Superior temporal gyrus (tissue), 1 donor: ENCODE results near the gene APBA3.

Experiments
- DNase-seq: peaks from one replicate; pipeline ENCODE4 v3.0.0-alpha.2; 2016; ENCODE audit errors: extremely low spot score

APBA3 gene

GRCh38 chr19:3748965-3749364, 12.5 kb downstream of the APBA3 start:
- DNase-seq = no peak

- no peak for DNase-seq
These were observed 15.0 kb downstream of the APBA3 start for GRCh38 chr19:3746371-3747056.

GRCh38 chr19:3745363-3746045, 16.0 kb downstream of the APBA3 start:
- no peak for DNase-seq

DNA sequence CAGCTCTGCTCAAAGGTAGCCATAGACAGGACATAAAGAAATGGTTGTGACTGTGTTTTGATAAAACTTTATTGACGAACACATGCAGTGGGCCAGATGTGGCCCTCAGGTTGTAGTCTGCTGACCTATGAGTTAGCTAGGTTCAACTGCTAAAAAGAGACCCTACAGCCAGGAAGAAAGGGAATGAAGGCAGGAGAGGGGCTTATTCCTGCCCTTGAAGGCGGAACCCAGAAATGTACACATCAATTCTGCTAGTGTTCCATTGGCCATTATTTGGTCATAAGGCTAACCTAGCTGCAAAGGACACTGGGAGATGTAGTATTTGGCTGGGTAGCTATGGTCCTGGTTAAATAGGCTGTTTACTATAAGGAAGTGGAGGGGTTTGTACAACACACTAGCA, 18.0 kb downstream of the APBA3 start:
- DNase-seq = no peak

DNA sequence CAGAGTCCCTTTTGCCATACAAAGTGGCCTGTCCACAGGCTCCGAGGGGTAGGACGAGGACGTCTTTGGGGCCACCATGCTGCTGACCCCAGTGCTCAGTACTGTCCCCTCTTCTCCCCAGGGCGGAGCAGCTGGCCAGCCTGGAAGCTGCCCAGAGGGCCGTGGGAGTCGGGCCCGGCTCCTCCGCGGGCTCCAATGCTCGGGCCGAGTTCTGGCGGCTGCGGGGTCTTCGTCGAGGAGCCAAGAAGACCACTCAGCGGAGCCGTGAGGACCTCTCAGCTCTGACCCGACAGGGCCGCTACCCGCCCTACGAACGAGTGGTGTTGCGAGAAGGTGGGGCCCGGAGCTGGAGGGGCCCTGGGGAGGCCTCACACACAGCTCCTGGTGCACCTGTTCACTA, 21.1 kb downstream of the APBA3 start:
- DNase-seq = no peak

DNA sequence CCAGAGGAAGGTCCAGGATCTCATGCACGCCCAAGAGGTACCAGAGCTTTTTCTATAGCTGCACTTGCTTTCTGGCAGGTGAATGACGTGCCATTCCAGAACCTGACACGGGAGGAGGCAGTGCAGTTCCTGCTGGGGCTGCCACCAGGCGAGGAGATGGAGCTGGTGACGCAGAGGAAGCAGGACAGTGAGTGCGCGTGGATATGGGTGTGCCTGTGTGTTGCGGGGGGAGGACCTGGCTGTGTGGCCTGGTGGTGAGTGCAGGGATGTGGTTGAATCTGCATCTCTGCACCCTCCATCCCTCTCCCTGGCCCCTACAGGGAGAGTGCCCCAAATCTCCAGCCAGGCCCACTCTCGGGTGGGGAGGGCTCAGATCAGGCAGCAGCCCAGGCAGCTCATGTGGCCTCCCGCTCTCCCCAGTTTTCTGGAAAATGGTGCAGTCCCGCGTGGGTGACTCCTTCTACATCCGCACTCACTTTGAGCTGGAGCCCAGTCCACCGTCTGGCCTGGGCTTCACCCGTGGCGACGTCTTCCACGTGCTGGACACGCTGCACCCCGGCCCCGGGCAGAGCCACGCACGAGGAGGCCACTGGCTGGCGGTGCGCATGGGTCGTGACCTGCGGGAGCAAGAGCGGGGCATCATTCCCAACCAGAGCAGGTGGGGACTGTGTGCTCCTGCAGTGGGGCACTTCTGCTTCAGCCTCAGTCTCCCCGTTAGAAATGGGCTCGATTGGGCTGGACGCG, 22.8 kb downstream of the APBA3 start:
- DNase-seq = no peak

- no peak for DNase-seq
These were observed 23.8 kb downstream of the APBA3 start for GRCh38 chr19:3737487-3738205.

- DNase-seq = no peak
These were observed 25.3 kb downstream of the APBA3 start for GRCh38 chr19:3736106-3736724.

GRCh38 chr19:3734310-3734600, 27.2 kb downstream of the APBA3 start:
- DNase-seq = no peak

DNA sequence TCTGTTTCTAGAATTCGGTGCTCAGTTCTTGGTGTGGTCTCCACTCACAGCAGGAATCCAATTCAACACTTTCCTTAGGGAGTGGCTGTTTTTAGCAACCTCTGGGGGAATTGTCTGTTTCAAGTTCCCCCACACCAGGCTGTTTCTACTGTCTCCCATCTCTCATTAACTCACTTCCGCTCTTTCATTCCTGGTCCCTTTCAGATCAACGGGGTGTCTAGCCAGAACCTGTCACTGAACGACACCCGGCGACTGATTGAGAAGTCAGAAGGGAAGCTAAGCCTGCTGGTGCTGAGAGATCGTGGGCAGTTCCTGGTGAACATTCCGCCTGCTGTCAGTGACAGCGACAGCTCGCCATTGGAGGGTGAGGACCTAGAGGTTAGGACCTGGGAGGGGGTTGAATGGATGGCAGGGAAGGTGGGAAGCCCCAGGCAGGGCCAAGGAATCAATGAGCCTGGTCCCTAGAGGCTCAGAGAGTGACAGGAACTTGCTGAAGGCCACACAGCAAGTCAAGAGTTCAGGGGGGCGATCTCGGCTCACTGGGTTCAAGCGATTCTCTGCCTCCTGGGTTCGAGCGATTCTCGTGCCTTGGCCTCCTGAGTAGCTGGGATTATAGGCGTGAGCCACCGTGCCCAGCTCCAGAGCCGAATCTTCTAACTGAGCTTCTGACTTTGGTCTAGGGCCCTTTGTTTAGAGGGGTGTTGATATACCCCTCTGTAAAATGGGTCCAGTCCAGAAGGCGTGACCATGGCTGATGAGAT, 27.8 kb downstream of the APBA3 start:
- DNase-seq = no peak

- DNase-seq = no peak
These were observed 29.4 kb downstream of the APBA3 start for GRCh38 chr19:3732108-3732507.

DNA sequence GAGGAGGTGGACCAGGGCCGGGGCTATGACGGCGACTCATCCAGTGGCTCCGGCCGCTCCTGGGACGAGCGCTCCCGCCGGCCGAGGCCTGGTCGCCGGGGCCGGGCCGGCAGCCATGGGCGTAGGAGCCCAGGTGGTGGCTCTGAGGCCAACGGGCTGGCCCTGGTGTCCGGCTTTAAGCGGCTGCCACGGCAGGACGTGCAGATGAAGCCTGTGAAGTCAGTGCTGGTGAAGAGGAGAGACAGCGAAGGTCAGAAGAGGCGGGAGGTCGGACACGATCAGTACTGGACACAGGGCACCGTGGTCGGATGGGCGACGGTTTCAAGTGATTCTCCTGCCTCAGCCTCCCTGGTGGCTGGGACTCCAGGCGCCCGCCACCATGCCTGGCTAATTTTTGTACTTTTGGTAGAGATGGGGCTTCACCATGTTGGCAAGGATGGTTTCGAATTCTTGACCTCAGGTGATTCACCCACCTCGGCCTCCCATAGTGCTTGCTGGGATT, 31.0 kb downstream of the APBA3 start:
- no peak for DNase-seq

DNA sequence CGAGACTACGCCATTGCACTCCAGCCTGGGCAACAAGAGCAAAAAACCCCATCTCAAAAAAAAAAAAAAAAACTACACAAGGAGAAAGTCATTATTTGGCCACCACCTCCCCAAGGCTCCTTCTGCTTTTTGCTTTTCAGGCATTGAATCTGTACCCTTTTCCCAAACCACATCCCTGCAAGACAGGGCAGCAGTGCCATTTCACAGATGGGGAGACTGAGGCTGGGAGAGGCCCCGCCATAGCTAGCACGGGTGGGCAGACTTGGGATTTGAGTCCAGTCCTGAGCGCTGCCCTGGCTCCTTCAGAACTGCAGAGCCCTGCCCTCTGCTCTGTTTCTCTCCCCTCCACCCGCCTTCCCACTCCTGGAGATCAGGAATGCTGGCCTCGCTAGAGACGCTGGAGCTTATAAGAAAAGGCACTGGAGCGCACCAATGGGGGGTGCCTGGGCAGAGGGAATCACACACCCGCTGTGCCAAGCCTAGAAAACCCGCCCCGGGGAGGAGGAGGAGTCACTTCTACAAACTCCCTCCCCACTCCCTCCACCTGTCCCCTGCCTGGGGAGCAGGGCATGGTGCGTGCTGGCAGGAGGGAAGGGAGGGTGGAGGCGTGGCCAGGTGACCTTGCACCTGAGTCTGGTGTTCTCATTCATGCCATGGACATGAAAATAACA, 35.7 kb downstream of the APBA3 start:
- DNase-seq = no peak

- no peak for DNase-seq
These were observed 36.4 kb downstream of the APBA3 start for GRCh38 chr19:3725121-3725520.

GRCh38 chr19:3723883-3724282, 37.6 kb downstream of the APBA3 start:
- DNase-seq = no peak

- no peak for DNase-seq
These were observed 38.4 kb downstream of the APBA3 start for GRCh38 chr19:3723110-3723488.

GRCh38 chr19:3722443-3723109, 38.9 kb downstream of the APBA3 start:
- no peak for DNase-seq

DNA sequence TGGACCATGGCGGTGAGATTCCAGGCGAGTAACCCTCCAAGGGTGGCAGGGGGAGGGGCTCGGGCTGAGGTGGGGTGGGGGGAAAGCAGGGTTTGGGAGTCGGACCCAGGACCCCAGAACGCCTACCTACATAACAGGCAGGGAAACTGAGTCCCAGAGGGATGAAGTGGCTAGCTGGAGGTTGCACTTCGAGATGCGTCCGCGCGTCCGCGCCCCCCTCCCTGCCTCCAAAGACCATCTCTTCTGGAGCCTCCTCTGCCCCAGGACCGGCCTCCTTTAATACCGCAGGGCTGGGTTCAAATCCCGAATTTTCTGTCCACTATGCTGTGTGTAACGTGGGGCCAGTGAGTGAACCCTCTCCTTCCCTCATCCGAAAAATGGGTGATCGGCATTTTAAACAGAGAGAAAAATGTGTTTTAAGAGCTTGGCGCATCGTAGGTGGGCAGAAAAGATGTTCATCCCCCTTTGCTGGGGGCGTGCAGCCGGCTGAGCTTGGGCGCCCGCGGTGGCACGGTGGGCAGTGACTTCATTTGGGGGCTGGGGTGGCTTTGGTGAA, 39.5 kb downstream of the APBA3 start:
- no peak for DNase-seq

DNA sequence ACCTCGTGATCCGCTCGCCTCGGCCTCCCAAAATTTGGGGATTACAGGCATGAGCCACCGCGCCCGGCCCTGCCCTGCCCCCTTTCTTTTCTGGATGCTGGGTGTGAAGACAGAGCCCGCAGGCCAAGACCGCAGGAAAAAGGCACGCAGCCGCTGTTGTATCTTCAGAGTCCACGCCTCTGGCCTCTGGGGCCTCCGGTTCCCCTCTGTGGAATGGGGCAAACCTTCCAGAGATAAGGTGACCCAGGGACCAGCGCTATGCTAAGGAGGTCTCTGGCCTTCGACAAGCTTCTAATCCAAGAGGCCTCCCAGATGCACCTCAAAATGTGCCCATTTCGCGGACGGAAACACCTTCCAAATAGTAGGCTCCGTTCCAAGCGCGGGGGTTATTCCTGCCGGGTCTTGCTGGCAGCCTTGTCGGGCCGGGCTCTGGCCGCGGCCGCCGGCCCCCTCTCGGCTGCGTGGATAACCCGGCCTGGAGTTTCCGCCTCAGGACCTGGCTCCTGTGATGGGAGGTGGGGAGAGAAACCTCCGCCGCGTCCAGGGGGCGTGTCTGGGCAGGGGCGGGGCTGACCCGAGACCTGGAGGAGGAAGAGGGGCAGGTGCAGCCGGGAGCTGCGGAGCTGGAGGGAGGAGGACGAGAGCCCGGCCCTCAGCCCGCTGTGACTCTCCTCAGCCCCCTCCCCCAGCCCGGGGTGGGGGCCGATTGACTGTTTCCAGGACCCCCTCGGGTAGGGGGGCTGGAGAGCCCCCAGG, 40.2 kb downstream of the APBA3 start:
- peak; percentile 22 for DNase-seq
